HEK293T (cell line): ENCODE measurements around the gene RTTN.

ENCODE experiments used
- CTCF ChIA-PET: fragments of 350-600 bp; formaldehyde crosslinking; extraction: SDS; loops from one replicate; lab custom pipeline; 2021; ENCODE audit warnings: antibody characterized with exemption, inconsistent platforms; lab: Yijun Ruan, JAX
- POLR2A ChIA-PET: fragments of 350-600 bp; formaldehyde crosslinking; extraction: SDS; loops from one replicate; lab custom pipeline; 2020; ENCODE audit warnings: antibody characterized with exemption, inconsistent platforms; lab: Yijun Ruan, JAX
- DNase-seq: peaks from one replicate; pipeline ENCODE4 v3.0.0; 2012; ENCODE audit warnings: mixed read lengths; ENCODE audit errors: extremely low spot score
- ARNT ChIP-seq: fragments of 450-650 bp; IDR thresholded peaks from 2 replicates; pipeline ENCODE4 v1.6.1; 2017; ENCODE audit warnings: mild to moderate bottlenecking
- BHLHE40 ChIP-seq: fragments of 450-650 bp; IDR thresholded peaks from 2 replicates; pipeline ENCODE4 v1.6.1; 2016; ENCODE audit warnings: mild to moderate bottlenecking, moderate library complexity, borderline replicate concordance
- CTBP1 ChIP-seq: fragments of 450-650 bp; IDR thresholded peaks from 2 replicates; pipeline ENCODE4 v1.6.1; 2016; ENCODE audit warnings: borderline replicate concordance
- ELF4 ChIP-seq: fragments of 450-650 bp; IDR thresholded peaks from 2 replicates; pipeline ENCODE4 v1.6.1; 2017; ENCODE audit warnings: antibody characterized with exemption
- FOXA1 ChIP-seq: fragments of 450-650 bp; IDR thresholded peaks from 2 replicates; pipeline ENCODE4 v1.6.1; 2016; ENCODE audit warnings: mild to moderate bottlenecking
- FOXK2 ChIP-seq: fragments of 450-650 bp; IDR thresholded peaks from 2 replicates; pipeline ENCODE4 v1.6.1; 2016; ENCODE audit warnings: mild to moderate bottlenecking
- FOXM1 ChIP-seq: fragments of 450-650 bp; IDR thresholded peaks from 2 replicates; pipeline ENCODE4 v1.6.1; 2017; ENCODE audit warnings: mild to moderate bottlenecking, borderline replicate concordance
- HDGF ChIP-seq: fragments of 450-650 bp; IDR thresholded peaks from 2 replicates; pipeline ENCODE4 v1.6.1; 2017; ENCODE audit warnings: antibody characterized with exemption, borderline replicate concordance
- L3MBTL2 ChIP-seq: fragments of 450-650 bp; conservative IDR thresholded peaks from 2 replicates; pipeline ENCODE4 v1.6.1; 2016; ENCODE audit warnings: mild to moderate bottlenecking
- LEF1 ChIP-seq: fragments of 450-650 bp; IDR thresholded peaks from 2 replicates; pipeline ENCODE4 v1.6.1; 2017; ENCODE audit warnings: mild to moderate bottlenecking, borderline replicate concordance
- NFRKB ChIP-seq: fragments of 450-650 bp; IDR thresholded peaks from 2 replicates; pipeline ENCODE4 v1.6.1; 2016; ENCODE audit warnings: mild to moderate bottlenecking, moderate library complexity
- SP1 ChIP-seq: fragments of 450-650 bp; IDR thresholded peaks from 2 replicates; pipeline ENCODE4 v1.6.1; 2017
- SUZ12 ChIP-seq: fragments of 450-650 bp; IDR thresholded peaks from 2 replicates; pipeline ENCODE4 v1.6.1; 2016; ENCODE audit warnings: mild to moderate bottlenecking
- TARDBP ChIP-seq: fragments of 450-650 bp; IDR thresholded peaks from 2 replicates; pipeline ENCODE4 v1.6.1; 2016
- ZNF384 ChIP-seq: fragments of 450-650 bp; IDR thresholded peaks from 2 replicates; pipeline ENCODE4 v1.6.1; 2016
- TF ChIP-seq, protein P1 (sequence below): fragments of 450-650 bp; IDR thresholded peaks from 2 replicates; pipeline ENCODE4 v1.6.1; 2016

The RTTN gene

GRCh38 chr18:70036168-70036567, 169.3 kb downstream of the RTTN start:
- POLR2A ChIA-PET: no interaction called here

GRCh38 chr18:70031221-70031620, 174.3 kb downstream of the RTTN start:
- ChIA-PET CTCF (no interaction called here), POLR2A (no interaction called here)
- DNase-seq: no peak
- no peak for TF ChIP-seq LEF1
- TF ChIP-seq SUZ12: no peak
- no peak for TF ChIP-seq L3MBTL2
- no peak for TF ChIP-seq HDGF

More at GRCh38 chr18:70036168-70036567, 169.3 kb downstream of the RTTN start:
- no peak for DNase-seq
- CTCF ChIA-PET: no interaction called here
- TF ChIP-seq SUZ12 (no peak), FOXM1 (no peak), HDGF (no peak), BHLHE40 (no peak), LEF1 (no peak), FOXA1 (no peak), NFRKB (no peak), ELF4 (no peak)
- TF ChIP-seq, protein P1, sequence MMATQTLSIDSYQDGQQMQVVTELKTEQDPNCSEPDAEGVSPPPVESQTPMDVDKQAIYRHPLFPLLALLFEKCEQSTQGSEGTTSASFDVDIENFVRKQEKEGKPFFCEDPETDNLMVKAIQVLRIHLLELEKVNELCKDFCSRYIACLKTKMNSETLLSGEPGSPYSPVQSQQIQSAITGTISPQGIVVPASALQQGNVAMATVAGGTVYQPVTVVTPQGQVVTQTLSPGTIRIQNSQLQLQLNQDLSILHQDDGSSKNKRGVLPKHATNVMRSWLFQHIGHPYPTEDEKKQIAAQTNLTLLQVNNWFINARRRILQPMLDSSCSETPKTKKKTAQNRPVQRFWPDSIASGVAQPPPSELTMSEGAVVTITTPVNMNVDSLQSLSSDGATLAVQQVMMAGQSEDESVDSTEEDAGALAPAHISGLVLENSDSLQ: no peak

DNA sequence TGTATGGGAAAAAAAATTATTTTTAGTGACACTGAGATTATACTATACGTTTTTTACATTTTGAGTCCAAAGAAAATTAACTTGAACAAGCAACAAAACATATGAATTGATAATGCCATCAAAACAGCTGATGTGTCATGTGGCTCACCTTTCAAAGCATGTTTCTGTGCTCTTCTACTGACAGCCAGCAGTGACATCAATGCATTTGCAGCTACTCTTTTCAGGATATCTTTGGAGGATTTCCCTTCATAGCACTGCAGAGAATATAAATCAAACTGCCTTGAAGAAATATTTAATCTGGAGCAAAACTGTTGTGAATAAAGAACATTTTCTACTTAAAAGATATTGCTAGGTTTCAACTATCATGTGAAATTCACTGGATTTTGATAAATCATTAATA, 174.8 kb downstream of the RTTN start:
- TF ChIP-seq BHLHE40 (no peak), ARNT (no peak), ZNF384 (no peak)
- no peak for DNase-seq
- ChIA-PET POLR2A (no interaction called here), CTCF (no interaction called here)

DNA sequence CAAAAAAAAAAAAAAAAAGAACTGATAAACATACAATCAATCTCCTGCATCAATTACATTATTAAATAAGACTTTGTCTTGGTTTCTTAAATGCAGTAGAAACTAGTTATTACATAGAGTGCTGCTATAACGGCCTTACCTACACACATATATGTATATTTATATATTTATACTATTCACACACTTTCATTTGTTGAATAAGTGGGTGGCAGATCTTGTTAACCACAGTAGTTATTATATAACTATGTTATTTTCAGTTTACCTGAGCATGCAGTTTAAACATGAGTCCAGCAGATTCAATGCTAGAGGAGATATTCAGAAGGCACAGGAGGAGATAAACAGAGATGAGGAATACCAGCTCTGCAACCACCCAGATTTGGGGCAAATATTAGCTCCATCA, 176.3 kb downstream of the RTTN start:
- POLR2A ChIA-PET: no interaction called here
- no peak for DNase-seq
- CTCF ChIA-PET: interaction anchor here (0.6 kb wide), 1 partner anchor 380 kb away, joined by 3 read pairs; no protein-coding TSS in a partner anchor
- TF ChIP-seq NFRKB (no peak), FOXM1 (no peak), ARNT (no peak), FOXK2 (no peak), SUZ12 (no peak), L3MBTL2 (no peak), ZNF384 (no peak), BHLHE40 (no peak)
- TF ChIP-seq, protein P1: no peak

GRCh38 chr18:70028734-70029133, 176.8 kb downstream of the RTTN start:
- no peak for DNase-seq
- CTCF ChIA-PET: no interaction called here
- POLR2A ChIA-PET: no interaction called here
- TF ChIP-seq ZNF384 (no peak), LEF1 (no peak), NFRKB (no peak), FOXM1 (no peak), CTBP1 (no peak), SUZ12 (no peak), FOXK2 (no peak), SP1 (no peak), HDGF (no peak), ARNT (no peak), FOXA1 (no peak), BHLHE40 (no peak), ELF4 (no peak)
- TF ChIP-seq, protein P1: no peak

- TF ChIP-seq, protein P1: no peak
- TF ChIP-seq TARDBP: no peak
- no peak for TF ChIP-seq HDGF
- TF ChIP-seq L3MBTL2: no peak
- no peak for TF ChIP-seq FOXK2
- TF ChIP-seq NFRKB: no peak
- TF ChIP-seq LEF1: no peak
- no peak for TF ChIP-seq SUZ12
- TF ChIP-seq SP1: no peak
- no peak for TF ChIP-seq BHLHE40
- TF ChIP-seq FOXM1: no peak
- TF ChIP-seq ZNF384: no peak
- no peak for TF ChIP-seq ARNT
- POLR2A ChIA-PET: no interaction called here
- CTCF ChIA-PET: no interaction called here
- DNase-seq: no peak
Observed at GRCh38 chr18:70028084-70028483, 177.4 kb downstream of the RTTN start.
